HepG2 (cell line): ENCODE measurements around the gene THADA. TPM values are rescaled to one million over a fixed set of nuclear protein-coding genes. Genes with fewer than 3 reads are reported as not detected.
A peak's percentile ranks its signal among the peaks of the same experiment; 100 is the strongest.

Experiments
- ASH2L ChIP-seq: fragments of 300-600, 200-600 bp; sonication (generic); IDR thresholded peaks from 2 replicates; pipeline ENCODE4 v1.7.0; 2017; ENCODE audit warnings: low read depth, mild to moderate bottlenecking, moderate library complexity, mixed read lengths, low read length; ENCODE audit not compliant: insufficient read length
- CBFB ChIP-seq: sonication (generic); formaldehyde crosslinking; IDR thresholded peaks from 2 replicates; pipeline ENCODE4 v1.4.0; 2020; ENCODE audit warnings: missing genetic modification reagents
- CENPT ChIP-seq: sonication (generic); formaldehyde crosslinking; IDR thresholded peaks from 2 replicates; pipeline ENCODE4 v1.8.0; 2022; ENCODE audit warnings: low read depth, mild to moderate bottlenecking, moderate library complexity, missing genetic modification reagents
- FOXA3 ChIP-seq: IDR thresholded peaks from 2 replicates; pipeline ENCODE4 v1.6.1; 2016; ENCODE audit warnings: missing genetic modification reagents, missing compliant biosample characterization
- FOXP1 ChIP-seq, 2 experiments: fragments of 450-650 bp in 1 of 2; IDR thresholded peaks; 2 replicates each; pipeline ENCODE4 v1.6.1; 2017 to 2018; ENCODE audit warnings: antibody characterized with exemption in 1 of 2
- GMEB2 ChIP-seq: IDR thresholded peaks from 2 replicates; pipeline ENCODE4 v1.6.1; 2016; ENCODE audit warnings: missing biosample characterization, missing genetic modification reagents, low read depth
- JDP2 ChIP-seq: sonication (generic); formaldehyde crosslinking; IDR thresholded peaks from 2 replicates; pipeline ENCODE4 v1.8.1; 2022; ENCODE audit warnings: missing genetic modification reagents, borderline replicate concordance
- KLF15 ChIP-seq: sonication (generic); formaldehyde crosslinking; IDR thresholded peaks from 2 replicates; pipeline ENCODE4 v1.8.1; 2023; ENCODE audit warnings: borderline replicate concordance, mild to moderate bottlenecking, inconsistent platforms, missing genetic modification reagents, mixed read lengths
- PHF5A ChIP-seq: IDR thresholded peaks from one replicate; pipeline ENCODE4 v1.6.1; 2018; ENCODE audit warnings: low read depth, missing genetic modification reagents; ENCODE audit not compliant: unreplicated experiment
- SRSF4 ChIP-seq: fragments of 200-400 bp; formaldehyde crosslinking; IDR thresholded peaks from one replicate; pipeline ENCODE4 v1.6.1; 2018; ENCODE audit warnings: mild to moderate bottlenecking, low read depth, low read length, moderate library complexity; ENCODE audit not compliant: poor library complexity, severe bottlenecking
- TRIM22 ChIP-seq: fragments of 450-650 bp; IDR thresholded peaks from 2 replicates; pipeline ENCODE4 v1.6.1; 2017
- ZFP36 ChIP-seq: fragments of 150-350 bp; IDR thresholded peaks from 2 replicates; pipeline ENCODE4 v1.6.1; 2018; ENCODE audit warnings: borderline replicate concordance, low read length, low read depth; ENCODE audit not compliant: partially characterized antibody
- ZMYM2 ChIP-seq: sonication (generic); formaldehyde crosslinking; IDR thresholded peaks from 2 replicates; pipeline ENCODE4 v1.8.0; 2022; ENCODE audit warnings: mild to moderate bottlenecking, missing genetic modification reagents
- ZNF317 ChIP-seq: sonication (generic); formaldehyde crosslinking; IDR thresholded peaks from 2 replicates; pipeline ENCODE4 v1.5.0; 2020; ENCODE audit warnings: mild to moderate bottlenecking, missing genetic modification reagents
- ZNF558 ChIP-seq: sonication (generic); formaldehyde crosslinking; IDR thresholded peaks from 2 replicates; pipeline ENCODE4 v1.9.0; 2022; ENCODE audit warnings: mild to moderate bottlenecking, missing genetic modification reagents, borderline replicate concordance
- ZNF660 ChIP-seq: sonication (generic); formaldehyde crosslinking; IDR thresholded peaks from 2 replicates; pipeline ENCODE4 v1.5.1; 2020; ENCODE audit warnings: mild to moderate bottlenecking, low read depth, missing genetic modification reagents, borderline replicate concordance
- ZNF674 ChIP-seq: sonication (generic); formaldehyde crosslinking; IDR thresholded peaks from 2 replicates; pipeline ENCODE4 v1.5.0; 2020; ENCODE audit warnings: low read depth, mild to moderate bottlenecking, missing genetic modification reagents
- ZNF788 ChIP-seq: sonication (generic); formaldehyde crosslinking; IDR thresholded peaks from 2 replicates; pipeline ENCODE4 v1.5.0; 2020; ENCODE audit warnings: mild to moderate bottlenecking, missing genetic modification reagents, borderline replicate concordance
- ZNF878 ChIP-seq: sonication (generic); formaldehyde crosslinking; IDR thresholded peaks from 2 replicates; pipeline ENCODE4 v1.8.1; 2023; ENCODE audit warnings: mild to moderate bottlenecking, missing genetic modification reagents, moderate library complexity
- ZNF891 ChIP-seq: sonication (generic); formaldehyde crosslinking; IDR thresholded peaks from 2 replicates; pipeline ENCODE4 v1.5.0; 2020; ENCODE audit warnings: mild to moderate bottlenecking, missing genetic modification reagents
- polyA plus RNA-seq, 8 experiments: library from polyadenylated mRNA; depleted of rRNA in 3 of 8; stranded (reverse) in 7 of 8; unstranded in 1 of 8; fragments of >200 nt; fragmentation: Illumina TruSeq in 4 of 8; extraction: Trizol in 4 of 8; gene quantifications; 2 replicates each; pipeline versions ENCODE4 v1.2.1 to v1.2.3, GENCODE V29; 2011 to 2016; ENCODE audit warnings: low read depth in 4 of 8, missing spikeins in 1 of 8, mixed read lengths in 1 of 8; ENCODE audit not compliant: insufficient read depth in 1 of 8
- total RNA-seq, 5 experiments: library from RNA; depleted of rRNA; stranded (reverse); fragments of >200 nt; fragmentation: Illumina TruSeq; extraction: Trizol; gene quantifications; 2 replicates each; pipeline ENCODE4 v1.2.3, GENCODE V29; 2016; ENCODE audit warnings: low read depth in 1 of 5
- TF ChIP-seq, protein P1 (sequence below): IDR thresholded peaks from 2 replicates; pipeline ENCODE4 v1.4.0; 2020; ENCODE audit warnings: mild to moderate bottlenecking, missing genetic modification reagents
- TF ChIP-seq, protein P2 (sequence below): sonication (generic); formaldehyde crosslinking; IDR thresholded peaks from 2 replicates; pipeline ENCODE4 v1.4.0; 2020; ENCODE audit warnings: missing genetic modification reagents, borderline replicate concordance

THADA gene
- total and polyA plus RNA-seq, 2 of the 13 experiments (the other 11 are each of a cell fraction or from before 2014, with no cell fraction given): 12.7 to 21.7 TPM

DNA sequence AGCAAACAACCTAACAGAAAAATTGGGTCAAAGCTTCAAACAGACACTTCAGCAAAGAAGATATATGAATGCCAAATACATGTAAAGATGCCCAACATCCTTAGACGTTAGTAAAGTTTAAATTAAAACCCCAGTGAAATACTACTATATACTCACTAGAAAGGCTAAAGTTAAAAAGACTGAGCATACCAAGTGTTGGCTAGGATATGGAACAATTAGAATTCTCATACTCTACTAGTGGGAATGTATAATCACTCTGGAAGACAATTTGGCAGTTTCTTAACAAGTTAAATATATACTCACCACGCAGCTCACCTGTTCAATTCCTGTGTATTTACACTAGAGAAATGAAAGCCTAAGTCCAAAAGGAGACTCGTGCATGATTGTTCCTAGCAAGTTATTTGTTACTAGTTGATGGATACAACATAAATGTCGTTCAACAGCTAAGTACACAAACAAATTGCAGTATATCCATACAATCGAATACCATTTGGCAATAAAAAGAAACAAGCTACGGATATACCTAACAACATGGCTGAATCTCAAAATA is 185.7 kb downstream of the THADA start (continued):
- TF ChIP-seq ZFP36: peak; percentile 28
- TF ChIP-seq, protein P1, sequence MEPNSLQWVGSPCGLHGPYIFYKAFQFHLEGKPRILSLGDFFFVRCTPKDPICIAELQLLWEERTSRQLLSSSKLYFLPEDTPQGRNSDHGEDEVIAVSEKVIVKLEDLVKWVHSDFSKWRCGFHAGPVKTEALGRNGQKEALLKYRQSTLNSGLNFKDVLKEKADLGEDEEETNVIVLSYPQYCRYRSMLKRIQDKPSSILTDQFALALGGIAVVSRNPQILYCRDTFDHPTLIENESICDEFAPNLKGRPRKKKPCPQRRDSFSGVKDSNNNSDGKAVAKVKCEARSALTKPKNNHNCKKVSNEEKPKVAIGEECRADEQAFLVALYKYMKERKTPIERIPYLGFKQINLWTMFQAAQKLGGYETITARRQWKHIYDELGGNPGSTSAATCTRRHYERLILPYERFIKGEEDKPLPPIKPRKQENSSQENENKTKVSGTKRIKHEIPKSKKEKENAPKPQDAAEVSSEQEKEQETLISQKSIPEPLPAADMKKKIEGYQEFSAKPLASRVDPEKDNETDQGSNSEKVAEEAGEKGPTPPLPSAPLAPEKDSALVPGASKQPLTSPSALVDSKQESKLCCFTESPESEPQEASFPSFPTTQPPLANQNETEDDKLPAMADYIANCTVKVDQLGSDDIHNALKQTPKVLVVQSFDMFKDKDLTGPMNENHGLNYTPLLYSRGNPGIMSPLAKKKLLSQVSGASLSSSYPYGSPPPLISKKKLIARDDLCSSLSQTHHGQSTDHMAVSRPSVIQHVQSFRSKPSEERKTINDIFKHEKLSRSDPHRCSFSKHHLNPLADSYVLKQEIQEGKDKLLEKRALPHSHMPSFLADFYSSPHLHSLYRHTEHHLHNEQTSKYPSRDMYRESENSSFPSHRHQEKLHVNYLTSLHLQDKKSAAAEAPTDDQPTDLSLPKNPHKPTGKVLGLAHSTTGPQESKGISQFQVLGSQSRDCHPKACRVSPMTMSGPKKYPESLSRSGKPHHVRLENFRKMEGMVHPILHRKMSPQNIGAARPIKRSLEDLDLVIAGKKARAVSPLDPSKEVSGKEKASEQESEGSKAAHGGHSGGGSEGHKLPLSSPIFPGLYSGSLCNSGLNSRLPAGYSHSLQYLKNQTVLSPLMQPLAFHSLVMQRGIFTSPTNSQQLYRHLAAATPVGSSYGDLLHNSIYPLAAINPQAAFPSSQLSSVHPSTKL (CRISPR knock-in tag): peak; percentile 40; the same call in 1 of the 2 replicates
- no peak for TF ChIP-seq KLF15
- TF ChIP-seq, protein P2, sequence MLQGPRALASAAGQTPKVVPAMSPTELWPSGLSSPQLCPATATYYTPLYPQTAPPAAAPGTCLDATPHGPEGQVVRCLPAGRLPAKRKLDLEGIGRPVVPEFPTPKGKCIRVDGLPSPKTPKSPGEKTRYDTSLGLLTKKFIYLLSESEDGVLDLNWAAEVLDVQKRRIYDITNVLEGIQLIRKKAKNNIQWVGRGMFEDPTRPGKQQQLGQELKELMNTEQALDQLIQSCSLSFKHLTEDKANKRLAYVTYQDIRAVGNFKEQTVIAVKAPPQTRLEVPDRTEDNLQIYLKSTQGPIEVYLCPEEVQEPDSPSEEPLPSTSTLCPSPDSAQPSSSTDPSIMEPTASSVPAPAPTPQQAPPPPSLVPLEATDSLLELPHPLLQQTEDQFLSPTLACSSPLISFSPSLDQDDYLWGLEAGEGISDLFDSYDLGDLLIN (CRISPR knock-in tag): no peak
- TF ChIP-seq ZNF891 (CRISPR knock-in tag): no peak
- peak; percentile 52; the same call in 1 of the 2 replicates for TF ChIP-seq ZNF317 (CRISPR knock-in tag)
- no peak for TF ChIP-seq CENPT (CRISPR knock-in tag)
- no peak for TF ChIP-seq PHF5A (CRISPR knock-in tag)
- no peak for TF ChIP-seq ZNF674 (CRISPR knock-in tag)
- 0 out of 2 replicates have a peak, but pooled peaks have one; percentile 8 for TF ChIP-seq FOXA3 (CRISPR knock-in tag)
- TF ChIP-seq JDP2 (CRISPR knock-in tag): no peak
- TF ChIP-seq ZNF558 (CRISPR knock-in tag): no peak
- TF ChIP-seq TRIM22: no peak
- TF ChIP-seq ZMYM2 (CRISPR knock-in tag): no peak
- no peak for TF ChIP-seq ZNF660 (CRISPR knock-in tag)
- TF ChIP-seq FOXP1 (IDR thresholded peaks at IDR 0.05): no peak
- TF ChIP-seq FOXP1 (CRISPR knock-in tag; IDR thresholded peaks at IDR 0.05): peak; percentile 45; the same call in 1 of the 2 replicates
- 0 out of 2 replicates have a peak, but pooled peaks have one; percentile 34 for TF ChIP-seq ZNF878 (CRISPR knock-in tag)
- no peak for TF ChIP-seq CBFB (CRISPR knock-in tag)
- no peak for TF ChIP-seq ASH2L
- TF ChIP-seq SRSF4: no peak
- no peak for TF ChIP-seq GMEB2 (CRISPR knock-in tag)
- TF ChIP-seq ZNF788: no peak
